Medulla oblongata (tissue), 1 donor: ENCODE results near the gene CCNY.
"Not testable (repeated sequence)": the region's sequence is repeated elsewhere in the genome, so short reads cannot be mapped to it uniquely, and the experiment has no call there.

Experiments used
- DNase-seq: peaks from one replicate; pipeline ENCODE4 v3.0.0-alpha.2; 2015; ENCODE audit errors: extremely low spot score

The CCNY gene

DNA sequence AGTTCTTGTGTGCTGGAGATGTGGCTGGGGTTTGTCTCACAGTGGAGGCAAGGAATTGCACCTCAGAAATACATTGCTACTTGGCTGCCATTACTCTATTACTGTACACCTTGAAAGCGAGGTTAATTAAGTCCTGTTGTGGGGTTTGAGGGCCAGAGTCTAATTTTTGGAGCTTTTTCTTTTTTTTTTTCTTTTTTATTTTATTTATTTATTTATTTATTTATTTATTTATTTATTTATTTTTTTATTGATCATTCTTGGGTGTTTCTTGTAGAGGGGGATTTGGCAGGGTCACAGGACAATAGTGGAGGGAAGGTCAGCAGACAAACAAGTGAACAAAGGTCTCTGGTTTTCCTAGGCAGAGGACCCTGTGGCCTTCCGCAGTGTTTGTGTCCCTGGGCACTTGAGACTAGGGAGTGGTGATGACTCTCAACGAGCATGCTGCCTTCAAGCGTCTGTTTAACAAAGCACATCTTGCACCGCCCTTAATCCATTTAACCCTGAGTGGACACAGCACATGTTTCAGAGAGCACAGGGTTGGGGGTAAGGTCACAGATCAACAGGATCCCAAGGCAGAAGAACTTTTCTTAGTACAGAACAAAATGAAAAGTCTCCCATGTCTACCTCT lies 69.8 kb downstream of the CCNY start:
- not testable (repeated sequence) for DNase-seq

DNA sequence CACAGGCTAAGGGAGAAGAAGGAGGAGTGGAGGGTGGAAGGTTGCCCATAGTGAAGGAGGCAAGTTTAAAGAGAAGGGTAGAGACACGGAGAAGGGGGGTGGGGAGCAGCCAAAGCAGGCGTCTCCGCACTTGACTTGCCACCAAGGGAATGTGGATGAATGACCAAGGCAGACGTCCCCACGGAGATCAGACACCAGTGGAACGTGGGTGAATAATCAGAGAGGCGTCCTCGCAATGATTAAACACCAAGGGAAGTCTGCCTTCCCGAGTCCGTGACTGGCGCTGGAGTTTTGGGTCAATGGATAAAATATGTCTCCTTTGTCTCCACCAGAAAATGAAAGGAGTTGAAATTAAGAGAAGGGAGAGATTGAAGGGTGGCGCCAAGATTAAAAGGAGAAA lies 71.4 kb downstream of the CCNY start:
- DNase-seq: not testable (repeated sequence)

DNA sequence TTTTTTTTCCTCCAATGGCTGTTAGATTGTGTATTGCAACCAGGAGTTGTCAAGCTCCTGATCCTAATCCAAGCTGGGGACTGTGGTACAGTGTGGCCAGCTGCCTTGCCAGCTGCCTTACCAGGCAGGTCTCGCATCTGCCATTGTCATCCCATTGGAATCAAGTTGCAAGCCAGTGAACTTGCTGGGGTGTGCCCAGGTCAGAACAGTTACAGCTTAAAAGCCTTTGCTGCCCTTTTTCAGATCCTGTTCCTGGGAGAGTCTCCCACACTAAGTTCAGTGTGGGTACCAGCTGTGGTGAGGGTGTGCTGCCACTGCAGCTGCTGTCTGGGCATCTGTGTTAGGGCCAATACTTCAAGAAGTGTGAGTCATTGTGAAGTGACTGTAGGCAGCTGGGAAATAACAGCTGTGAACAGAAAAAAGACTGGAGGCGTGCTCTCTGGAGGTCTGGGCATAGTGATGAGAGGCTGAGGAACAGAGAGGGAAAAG lies 72.8 kb downstream of the CCNY start:
- peak; percentile 61 for DNase-seq

- no peak for DNase-seq
Measured at GRCh38 chr10:35409808-35410207, 73.5 kb downstream of the CCNY start.

DNA sequence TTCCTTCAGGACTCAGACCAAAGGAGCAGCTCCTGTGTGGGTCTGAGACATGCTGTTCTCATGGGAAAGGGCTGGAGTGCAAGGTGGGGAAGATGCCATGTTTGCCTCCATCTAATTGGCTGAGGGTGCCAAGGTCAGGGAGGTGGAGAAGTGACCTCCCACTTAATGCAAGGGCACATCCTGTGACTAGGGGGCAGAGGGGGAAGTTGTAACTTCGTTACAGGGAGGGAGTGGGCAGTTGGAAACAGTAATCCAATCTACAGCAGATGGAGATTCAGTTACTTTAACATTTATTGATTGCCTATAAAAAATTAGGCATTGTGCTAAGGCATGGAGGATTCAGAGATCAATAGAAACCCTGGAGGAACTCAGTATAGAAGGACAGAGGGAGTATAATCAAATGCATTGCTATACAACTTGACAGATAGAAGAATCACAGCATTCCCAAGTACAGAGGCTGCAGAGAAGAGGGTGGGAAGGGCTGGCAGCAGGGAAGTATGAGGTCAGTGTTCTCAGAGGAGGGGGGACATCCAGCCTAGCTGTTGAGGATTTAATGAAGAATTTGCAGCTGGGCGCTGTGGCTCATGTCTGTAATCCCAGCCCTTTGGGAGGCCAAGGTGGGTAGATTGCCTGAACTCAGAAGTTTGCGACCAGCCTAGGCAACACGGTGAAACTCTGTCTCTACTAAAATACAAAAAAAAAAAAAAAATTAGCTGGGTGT lies 75.9 kb downstream of the CCNY start:
- DNase-seq: no peak

DNA sequence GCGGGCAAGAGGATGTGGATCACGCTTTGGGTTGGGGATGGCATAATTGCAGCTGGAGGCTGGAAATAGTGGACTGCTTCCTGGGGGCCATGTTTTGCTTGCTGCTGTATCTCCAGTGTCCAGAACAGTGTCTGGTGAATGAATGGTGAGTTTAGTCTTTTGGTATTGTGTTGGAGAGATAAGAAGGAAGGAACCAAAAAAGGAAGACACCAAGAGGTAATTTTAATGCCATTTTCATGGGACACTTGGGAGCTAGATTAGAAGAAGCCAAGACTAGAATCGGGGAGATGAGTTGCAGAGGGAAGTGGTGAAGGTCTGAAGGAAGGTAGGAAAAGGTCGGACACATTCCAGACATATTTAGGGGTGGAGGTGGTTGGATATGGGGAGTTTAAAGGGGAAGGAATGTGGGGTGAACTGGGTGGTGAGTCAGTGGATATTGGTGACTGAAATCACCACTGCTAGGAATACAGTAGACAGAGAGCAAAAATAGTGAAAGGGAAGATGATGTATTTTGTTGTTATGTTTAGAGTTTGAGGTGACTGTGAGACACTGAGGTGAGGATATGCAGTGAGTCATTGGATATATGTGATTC lies 76.7 kb downstream of the CCNY start:
- DNase-seq: no peak

- DNase-seq: no peak
Measured at GRCh38 chr10:35413985-35414861, 77.9 kb downstream of the CCNY start.

GRCh38 chr10:35415505-35415904 lies 79.2 kb downstream of the CCNY start:
- no peak for DNase-seq

GRCh38 chr10:35416619-35417312 lies 80.5 kb downstream of the CCNY start:
- no peak for DNase-seq

- DNase-seq: no peak
Measured at GRCh38 chr10:35417313-35417625, 81.0 kb downstream of the CCNY start.

- no peak for DNase-seq
Measured at GRCh38 chr10:35417795-35418194, 81.5 kb downstream of the CCNY start.

- DNase-seq: not testable (repeated sequence)
Measured at GRCh38 chr10:35418580-35418979, 82.3 kb downstream of the CCNY start.

DNA sequence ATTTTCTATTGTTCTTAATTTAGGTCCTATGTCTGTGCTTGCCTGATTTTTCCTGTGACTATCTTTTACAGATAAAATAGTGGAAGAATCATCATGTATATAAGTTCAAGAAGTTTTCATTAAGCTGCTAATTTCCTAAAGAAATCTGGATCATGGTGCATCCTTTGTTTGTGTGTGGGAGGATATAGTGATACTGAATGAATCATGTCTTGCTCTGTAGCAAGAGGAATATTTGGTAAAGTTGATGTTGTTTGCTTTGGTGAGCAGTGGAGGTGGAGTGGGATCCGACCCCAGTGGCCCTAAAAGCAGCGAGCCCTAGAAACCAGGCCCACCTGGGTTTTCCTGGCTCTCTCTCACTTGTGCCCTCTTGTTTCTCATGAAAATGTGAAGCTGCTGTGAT lies 83.7 kb downstream of the CCNY start:
- no peak for DNase-seq

GRCh38 chr10:35420827-35421552 lies 84.7 kb downstream of the CCNY start:
- no peak for DNase-seq

GRCh38 chr10:35421553-35422178 lies 85.4 kb downstream of the CCNY start:
- DNase-seq: peak; percentile 65

- no peak for DNase-seq
Measured at GRCh38 chr10:35422228-35422627, 85.9 kb downstream of the CCNY start.

DNA sequence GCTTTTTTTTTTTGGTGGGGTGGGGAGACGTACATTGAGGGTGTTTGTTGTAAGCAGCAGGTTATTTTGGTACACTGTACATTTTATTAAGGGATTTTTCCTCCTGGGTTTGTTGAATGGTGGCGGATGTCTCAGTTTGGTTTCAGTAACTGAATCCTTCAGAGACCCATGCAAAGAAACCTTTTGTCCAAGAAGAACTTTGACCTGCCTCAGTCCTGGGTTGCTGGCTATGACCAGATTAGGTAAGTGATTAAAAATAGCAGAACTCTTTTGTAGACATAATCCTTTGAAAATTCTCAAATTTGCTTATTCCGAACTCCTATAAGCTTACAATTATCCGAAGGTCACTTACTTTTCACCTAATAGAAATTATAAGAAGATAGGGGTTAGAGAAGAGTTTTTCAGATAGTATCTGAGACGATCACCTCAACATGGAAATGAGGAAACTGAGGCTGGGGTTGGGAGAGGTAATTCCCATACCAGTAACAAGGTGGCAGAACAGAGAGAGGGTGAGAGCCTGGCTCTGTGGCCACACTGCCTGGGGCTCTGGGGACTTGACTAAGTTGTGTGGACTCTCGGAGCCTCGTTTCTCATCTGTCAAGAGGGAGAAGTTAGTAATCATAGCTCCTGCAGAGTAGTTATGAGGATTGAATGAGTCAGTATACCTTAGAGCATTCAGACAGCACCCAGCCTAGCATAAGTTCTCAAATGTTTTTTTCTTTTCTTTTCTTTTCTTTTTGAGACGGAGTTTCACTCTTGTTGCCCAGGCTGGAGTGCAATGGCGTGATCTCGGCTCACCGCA lies 87.4 kb downstream of the CCNY start:
- DNase-seq: no peak

GRCh38 chr10:35424680-35425285 lies 88.5 kb downstream of the CCNY start:
- no peak for DNase-seq

DNA sequence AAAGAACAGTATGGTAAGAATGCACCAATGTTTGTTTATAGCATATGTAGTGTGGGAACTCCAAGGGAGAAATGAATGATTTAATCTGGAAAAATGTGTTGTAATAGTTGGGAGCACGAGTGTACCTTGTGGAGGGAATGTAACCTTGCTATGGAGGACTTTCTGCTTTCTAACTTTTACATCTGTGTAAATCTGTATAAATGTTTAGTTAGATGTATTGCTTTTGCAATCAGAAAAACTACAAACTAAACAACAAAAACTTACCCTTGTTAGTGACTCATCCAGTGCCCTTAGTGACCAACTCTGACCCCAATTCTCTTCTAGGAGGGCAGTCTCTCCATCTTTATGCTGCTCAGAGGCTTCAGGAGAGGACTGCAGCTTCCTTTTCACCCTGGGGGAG lies 89.3 kb downstream of the CCNY start:
- DNase-seq: no peak
